Neural cell (in vitro differentiated cells): ENCODE measurements around the gene ENHO. TPM values are rescaled to one million over a fixed set of nuclear protein-coding genes. Genes with fewer than 3 reads are reported as not detected.

Experiments used
- H2AFZ ChIP-seq: fragments of 200-600, 300-800 bp; sonication (generic), shearing (Covaris generic); 2 replicates; pipeline ENCODE4 v1.6.0; 2014; ENCODE audit warnings: low read depth, mild to moderate bottlenecking, antibody characterized with exemption, low read length, moderate library complexity
- H3F3A ChIP-seq: fragments of 200-600 bp; shearing (Covaris generic); 2 replicates; pipeline ENCODE4 v1.6.1; 2016; ENCODE audit warnings: mild to moderate bottlenecking, moderate library complexity, mixed read lengths, antibody characterized with exemption, low read length; ENCODE audit not compliant: insufficient read depth, poor library complexity, severe bottlenecking
- H3K27ac ChIP-seq: fragments of 200-600, 300-800 bp; sonication (generic), shearing (Covaris generic); 2 replicates; pipeline ENCODE4 v1.5.1; 2014; ENCODE audit warnings: mild to moderate bottlenecking, low read length, moderate library complexity
- H3K27me3 ChIP-seq: fragments of 300-800, 200-600 bp; sonication (generic), shearing (Covaris generic); 2 replicates; pipeline ENCODE4 v1.6.0; 2014; ENCODE audit warnings: mild to moderate bottlenecking, low read depth, low read length, moderate library complexity; ENCODE audit not compliant: insufficient read depth
- H3K36me3 ChIP-seq: fragments of 300-800, 200-600 bp; sonication (generic), shearing (Covaris generic); 2 replicates; pipeline ENCODE4 v1.5.1; 2014; ENCODE audit warnings: mild to moderate bottlenecking, antibody characterized with exemption, low read length, moderate library complexity; ENCODE audit not compliant: insufficient read depth
- H3K4me2 ChIP-seq: fragments of 300-800, 200-600 bp; sonication (generic), shearing (Covaris generic); 2 replicates; pipeline ENCODE4 v1.6.0; 2014; ENCODE audit warnings: mild to moderate bottlenecking, low read length
- H3K4me3 ChIP-seq: fragments of 300-800, 200-600 bp; sonication (generic), shearing (Covaris generic); 2 replicates; pipeline ENCODE4 v1.5.1; 2014; ENCODE audit warnings: mild to moderate bottlenecking, low read length, moderate library complexity
- H3K79me2 ChIP-seq: fragments of 200-600 bp; shearing (Covaris generic); replicated peaks from 2 replicates; pipeline ENCODE4 v1.6.0; 2014; ENCODE audit warnings: mild to moderate bottlenecking, low read length, moderate library complexity; ENCODE audit not compliant: insufficient read depth
- H3K9ac ChIP-seq: fragments of 300-800, 200-600 bp; sonication (generic), shearing (Covaris generic); 2 replicates; pipeline ENCODE4 v1.6.1; 2016; ENCODE audit warnings: mild to moderate bottlenecking, low read length, mixed read lengths
- H3K9me2 ChIP-seq: fragments of 200-600 bp; shearing (Covaris generic); 2 replicates; pipeline ENCODE4 v1.6.1; 2016; ENCODE audit warnings: mild to moderate bottlenecking, low read length, mixed read lengths; ENCODE audit not compliant: insufficient read depth
- H3K9me3 ChIP-seq: fragments of 200-600, 300-800 bp; sonication (generic), shearing (Covaris generic); 2 replicates; pipeline ENCODE4 v1.6.1; 2016; ENCODE audit warnings: mild to moderate bottlenecking, mixed run types, low read length, moderate library complexity, mixed read lengths
- H4K20me1 ChIP-seq: fragments of 200-600 bp; shearing (Covaris generic); 2 replicates; pipeline ENCODE4 v1.6.1; 2016; ENCODE audit warnings: mild to moderate bottlenecking, mixed run types; ENCODE audit not compliant: insufficient read depth
- EP300 ChIP-seq: fragments of 450-650 bp; conservative IDR thresholded peaks from 2 replicates; pipeline ENCODE4 v1.6.1; 2014; ENCODE audit warnings: antibody characterized with exemption, mild to moderate bottlenecking, moderate library complexity; ENCODE audit not compliant: poor library complexity, severe bottlenecking
- EZH2 ChIP-seq: fragments of 200-600, 300-800 bp; shearing (Covaris generic), sonication (generic); IDR thresholded peaks from 2 replicates; pipeline ENCODE4 v1.6.1; 2014; ENCODE audit warnings: antibody characterized with exemption, low read length, borderline replicate concordance, mild to moderate bottlenecking; ENCODE audit not compliant: insufficient read depth, poor library complexity, severe bottlenecking
- MXI1 ChIP-seq: fragments of 450-650 bp; conservative IDR thresholded peaks from 2 replicates; pipeline ENCODE4 v1.6.1; 2014; ENCODE audit warnings: antibody characterized with exemption, mild to moderate bottlenecking; ENCODE audit not compliant: poor library complexity, severe bottlenecking
- POLR2AphosphoS5 ChIP-seq: IDR thresholded peaks from 2 replicates; pipeline ENCODE4 v1.6.1; 2012
- RAD21 ChIP-seq: fragments of 450-650 bp; conservative IDR thresholded peaks from 2 replicates; pipeline ENCODE4 v1.6.1; 2014; ENCODE audit warnings: antibody characterized with exemption, mild to moderate bottlenecking, moderate library complexity
- REST ChIP-seq: IDR thresholded peaks from 2 replicates; pipeline ENCODE4 v1.6.1; 2012; ENCODE audit warnings: borderline replicate concordance
- SMC3 ChIP-seq: fragments of 450-650 bp; conservative IDR thresholded peaks from 2 replicates; pipeline ENCODE4 v1.6.1; 2014; ENCODE audit warnings: antibody characterized with exemption, mild to moderate bottlenecking, moderate library complexity; ENCODE audit not compliant: poor library complexity
- TAF1 ChIP-seq: IDR thresholded peaks from 2 replicates; pipeline ENCODE4 v1.6.1; 2012; ENCODE audit warnings: low read depth
- polyA plus RNA-seq: library from polyadenylated mRNA; depleted of rRNA; stranded (reverse); fragments of >200 nt; gene quantifications from 2 replicates; pipeline ENCODE4 v1.2.3, GENCODE V29; 2014
- TF ChIP-seq, protein P1 (sequence below): fragments of 450-650 bp; IDR thresholded peaks from 2 replicates; pipeline ENCODE4 v1.5.1; 2014; ENCODE audit warnings: antibody characterized with exemption, mild to moderate bottlenecking, moderate library complexity; ENCODE audit not compliant: poor library complexity, severe bottlenecking

The ENHO gene
- polyA plus RNA-seq, 1 donor from 2014 or later = 172 TPM

- Histone ChIP-seq H3K4me2 (no peak overlapping the region), H3K36me3 (no peaks in the 10 kb centered on the region), H3K9ac (no peak overlapping the region), H3K9me3 (no peaks in the 10 kb centered on the region), H3K9me2 (no peaks in the 10 kb centered on the region), H3K27me3 (no peaks in the 10 kb centered on the region), H2AFZ (no peak overlapping the region), H3K79me2 (peaks cover 16% of the 10 kb centered on the region), H3K4me3 (no peak overlapping the region), H3K27ac (no peak overlapping the region), H4K20me1 (no peaks in the 10 kb centered on the region), H3F3A (no peaks in the 10 kb centered on the region)
- TF ChIP-seq RAD21 (no peak), EP300 (no peak), POLR2AphosphoS5 (no peak), EZH2 (no peak), TAF1 (no peak), REST (no peak), MXI1 (no peak), SMC3 (no peak)
- TF ChIP-seq, protein P1, sequence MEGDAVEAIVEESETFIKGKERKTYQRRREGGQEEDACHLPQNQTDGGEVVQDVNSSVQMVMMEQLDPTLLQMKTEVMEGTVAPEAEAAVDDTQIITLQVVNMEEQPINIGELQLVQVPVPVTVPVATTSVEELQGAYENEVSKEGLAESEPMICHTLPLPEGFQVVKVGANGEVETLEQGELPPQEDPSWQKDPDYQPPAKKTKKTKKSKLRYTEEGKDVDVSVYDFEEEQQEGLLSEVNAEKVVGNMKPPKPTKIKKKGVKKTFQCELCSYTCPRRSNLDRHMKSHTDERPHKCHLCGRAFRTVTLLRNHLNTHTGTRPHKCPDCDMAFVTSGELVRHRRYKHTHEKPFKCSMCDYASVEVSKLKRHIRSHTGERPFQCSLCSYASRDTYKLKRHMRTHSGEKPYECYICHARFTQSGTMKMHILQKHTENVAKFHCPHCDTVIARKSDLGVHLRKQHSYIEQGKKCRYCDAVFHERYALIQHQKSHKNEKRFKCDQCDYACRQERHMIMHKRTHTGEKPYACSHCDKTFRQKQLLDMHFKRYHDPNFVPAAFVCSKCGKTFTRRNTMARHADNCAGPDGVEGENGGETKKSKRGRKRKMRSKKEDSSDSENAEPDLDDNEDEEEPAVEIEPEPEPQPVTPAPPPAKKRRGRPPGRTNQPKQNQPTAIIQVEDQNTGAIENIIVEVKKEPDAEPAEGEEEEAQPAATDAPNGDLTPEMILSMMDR = no peak
Observed at GRCh38 chr9:34570376-34570775, 47.6 kb upstream of the ENHO start.

DNA sequence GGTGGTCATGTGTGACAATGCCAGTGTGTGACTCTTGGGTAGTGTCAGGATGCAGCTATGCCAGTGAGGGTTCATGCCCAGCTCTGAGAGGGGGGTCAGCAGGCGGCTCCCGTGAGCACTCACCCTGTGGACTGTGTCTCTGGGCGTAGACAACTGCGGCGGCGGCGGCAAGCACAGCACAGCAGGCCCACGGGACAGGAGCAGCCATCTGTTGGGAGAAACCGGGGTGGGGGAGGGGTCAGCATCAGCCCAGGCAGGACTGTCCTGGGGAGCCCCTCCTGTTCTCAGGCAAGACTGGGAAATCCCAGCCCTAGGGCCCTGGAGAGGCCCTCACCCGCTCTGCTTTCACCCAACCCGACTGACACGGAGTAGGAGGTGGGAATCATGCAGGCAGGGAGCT lies 46.0 kb upstream of the ENHO start:
- H4K20me1 ChIP-seq = no peaks in the 10 kb centered on the region
- H3F3A ChIP-seq = no peaks in the 10 kb centered on the region
- no peak overlapping the region for H2AFZ ChIP-seq
- H3K9me2 ChIP-seq = no peaks in the 10 kb centered on the region
- no peak overlapping the region for H3K9ac ChIP-seq
- H3K9me3 ChIP-seq = no peaks in the 10 kb centered on the region
- no peak overlapping the region for H3K4me3 ChIP-seq
- peaks cover 16% of the 10 kb centered on the region for H3K79me2 ChIP-seq
- H3K27ac ChIP-seq = no peak overlapping the region
- TF ChIP-seq SMC3 (no peak), EP300 (no peak), TAF1 (no peak), MXI1 (no peak), EZH2 (no peak), RAD21 (no peak), POLR2AphosphoS5 (no peak), REST (no peak)
- TF ChIP-seq, protein P1 = no peak
- H3K4me2 ChIP-seq = no peak overlapping the region
- H3K27me3 ChIP-seq = no peaks in the 10 kb centered on the region
- no peaks in the 10 kb centered on the region for H3K36me3 ChIP-seq
